SK-N-SH treated with all-trans-retinoic acid at 6 μM for 48 hours (cell line): ENCODE measurements around the gene C3orf22.

ENCODE experiments used
- ATAC-seq: fragments of 200-7000 bp; cut with Tn5 transposase; 3 replicates; pipeline ENCODE4 v1.9.1; 2020; ENCODE audit warnings: mild to moderate bottlenecking, moderate library complexity
- BACH2 ChIP-seq: fragments of 250-450 bp; sonication (Bioruptor Pico); IDR thresholded peaks from 2 replicates; pipeline ENCODE4 v1.9.0; 2021; ENCODE audit warnings: mild to moderate bottlenecking, borderline replicate concordance
- ESRRG ChIP-seq: fragments of 250-450 bp; sonication (Bioruptor Pico); IDR thresholded peaks from 2 replicates; pipeline ENCODE4 v1.6.1; 2021; ENCODE audit warnings: mild to moderate bottlenecking
- GLIS3 ChIP-seq: fragments of 250-450 bp; sonication (Bioruptor Pico); IDR thresholded peaks from 2 replicates; pipeline ENCODE4 v1.5.0; 2020; ENCODE audit warnings: mild to moderate bottlenecking, moderate library complexity
- ISL1 ChIP-seq: fragments of 250-450 bp; sonication (Bioruptor Pico); IDR thresholded peaks from 2 replicates; pipeline ENCODE4 v2.1.2; 2022; ENCODE audit warnings: mild to moderate bottlenecking, moderate library complexity
- PPARA ChIP-seq: fragments of 250-450 bp; sonication (Bioruptor Pico); IDR thresholded peaks from 2 replicates; pipeline ENCODE4 v1.5.0; 2020; ENCODE audit warnings: mild to moderate bottlenecking, borderline replicate concordance
- RARB ChIP-seq: fragments of 250-450 bp; sonication (Bioruptor Pico); IDR thresholded peaks from 2 replicates; pipeline ENCODE4 v1.8.0; 2021; ENCODE audit warnings: mild to moderate bottlenecking, moderate library complexity
- TCF4 ChIP-seq: fragments of 250-450 bp; sonication (Bioruptor Pico); IDR thresholded peaks from 2 replicates; pipeline ENCODE4 v1.8.0; 2021; ENCODE audit warnings: mild to moderate bottlenecking, moderate library complexity, borderline replicate concordance
- TOX ChIP-seq: fragments of 250-450 bp; sonication (Bioruptor Pico); IDR thresholded peaks from 2 replicates; pipeline ENCODE4 v1.8.0; 2021; ENCODE audit warnings: mild to moderate bottlenecking, moderate library complexity, borderline replicate concordance
- ZFP30 ChIP-seq: fragments of 450-650 bp; formaldehyde crosslinking; IDR thresholded peaks from 2 replicates; pipeline ENCODE4 v1.5.0; 2022; ENCODE audit warnings: mild to moderate bottlenecking, moderate library complexity
- ZNF565 ChIP-seq: fragments of 450-650 bp; formaldehyde crosslinking; conservative IDR thresholded peaks from 2 replicates; pipeline ENCODE4 v1.5.0; 2020; ENCODE audit warnings: low read depth, mild to moderate bottlenecking, moderate library complexity
- ZNF70 ChIP-seq: fragments of 450-650 bp; formaldehyde crosslinking; IDR thresholded peaks from 2 replicates; pipeline ENCODE4 v1.5.0; 2020; ENCODE audit warnings: mild to moderate bottlenecking, moderate library complexity
- ZNF8 ChIP-seq: fragments of 450-650 bp; formaldehyde crosslinking; IDR thresholded peaks from 2 replicates; pipeline ENCODE4 v1.5.0; 2020; ENCODE audit warnings: mild to moderate bottlenecking, moderate library complexity
- TF ChIP-seq, protein P1 (sequence below): fragments of 250-450 bp; sonication (Bioruptor Pico); IDR thresholded peaks from 2 replicates; pipeline ENCODE4 v1.8.0; 2020; ENCODE audit warnings: mild to moderate bottlenecking, moderate library complexity, borderline replicate concordance
- TF ChIP-seq, protein P2 (sequence below): fragments of 250-450 bp; sonication (Bioruptor Pico); IDR thresholded peaks from 2 replicates; pipeline ENCODE4 v1.5.0; 2020; ENCODE audit warnings: mild to moderate bottlenecking, moderate library complexity
- TF ChIP-seq, protein P3 (sequence below): fragments of 250-450 bp; sonication (Bioruptor Pico); IDR thresholded peaks from 2 replicates; pipeline ENCODE4 v1.5.1; 2021; ENCODE audit warnings: mild to moderate bottlenecking, moderate library complexity
- TF ChIP-seq, protein P4 (sequence below): fragments of 250-450 bp; sonication (Bioruptor Pico); IDR thresholded peaks from 2 replicates; pipeline ENCODE4 v1.8.0; 2021; ENCODE audit warnings: low read depth, mild to moderate bottlenecking, moderate library complexity, borderline replicate concordance
- TF ChIP-seq, protein P5 (sequence below): fragments of 250-450 bp; sonication (Bioruptor Pico); IDR thresholded peaks from 2 replicates; pipeline ENCODE4 v1.5.1; 2020; ENCODE audit warnings: low read depth, mild to moderate bottlenecking, moderate library complexity

Gene C3orf22

DNA sequence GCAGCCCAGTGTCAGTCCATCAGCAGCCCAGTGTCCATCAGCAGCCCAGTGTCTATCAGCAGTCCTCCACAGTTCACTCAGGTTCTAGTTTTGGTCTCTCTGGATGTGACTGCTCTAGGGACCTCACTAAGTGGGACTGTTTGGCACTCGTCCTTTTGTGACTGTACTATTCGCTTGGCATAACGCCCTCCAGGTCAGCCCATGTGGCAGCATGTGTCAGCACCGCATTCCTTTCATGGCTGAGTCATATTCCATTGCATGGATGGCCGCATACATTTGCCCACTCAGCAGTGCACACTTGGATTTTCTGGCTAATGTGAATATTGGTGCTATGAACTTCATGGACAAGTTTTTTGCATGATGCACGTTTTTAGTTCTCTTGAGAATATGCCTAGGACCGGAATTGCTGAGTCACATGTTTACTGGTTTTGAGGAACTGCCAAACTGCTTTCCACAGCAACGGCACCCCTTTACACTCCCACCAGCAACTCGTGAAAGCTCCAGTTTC, 18.3 kb downstream of the C3orf22 start:
- TF ChIP-seq, protein P1, sequence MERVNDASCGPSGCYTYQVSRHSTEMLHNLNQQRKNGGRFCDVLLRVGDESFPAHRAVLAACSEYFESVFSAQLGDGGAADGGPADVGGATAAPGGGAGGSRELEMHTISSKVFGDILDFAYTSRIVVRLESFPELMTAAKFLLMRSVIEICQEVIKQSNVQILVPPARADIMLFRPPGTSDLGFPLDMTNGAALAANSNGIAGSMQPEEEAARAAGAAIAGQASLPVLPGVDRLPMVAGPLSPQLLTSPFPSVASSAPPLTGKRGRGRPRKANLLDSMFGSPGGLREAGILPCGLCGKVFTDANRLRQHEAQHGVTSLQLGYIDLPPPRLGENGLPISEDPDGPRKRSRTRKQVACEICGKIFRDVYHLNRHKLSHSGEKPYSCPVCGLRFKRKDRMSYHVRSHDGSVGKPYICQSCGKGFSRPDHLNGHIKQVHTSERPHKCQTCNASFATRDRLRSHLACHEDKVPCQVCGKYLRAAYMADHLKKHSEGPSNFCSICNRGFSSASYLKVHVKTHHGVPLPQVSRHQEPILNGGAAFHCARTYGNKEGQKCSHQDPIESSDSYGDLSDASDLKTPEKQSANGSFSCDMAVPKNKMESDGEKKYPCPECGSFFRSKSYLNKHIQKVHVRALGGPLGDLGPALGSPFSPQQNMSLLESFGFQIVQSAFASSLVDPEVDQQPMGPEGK (CRISPR knock-in tag), result no peak
- TF ChIP-seq, protein P2, sequence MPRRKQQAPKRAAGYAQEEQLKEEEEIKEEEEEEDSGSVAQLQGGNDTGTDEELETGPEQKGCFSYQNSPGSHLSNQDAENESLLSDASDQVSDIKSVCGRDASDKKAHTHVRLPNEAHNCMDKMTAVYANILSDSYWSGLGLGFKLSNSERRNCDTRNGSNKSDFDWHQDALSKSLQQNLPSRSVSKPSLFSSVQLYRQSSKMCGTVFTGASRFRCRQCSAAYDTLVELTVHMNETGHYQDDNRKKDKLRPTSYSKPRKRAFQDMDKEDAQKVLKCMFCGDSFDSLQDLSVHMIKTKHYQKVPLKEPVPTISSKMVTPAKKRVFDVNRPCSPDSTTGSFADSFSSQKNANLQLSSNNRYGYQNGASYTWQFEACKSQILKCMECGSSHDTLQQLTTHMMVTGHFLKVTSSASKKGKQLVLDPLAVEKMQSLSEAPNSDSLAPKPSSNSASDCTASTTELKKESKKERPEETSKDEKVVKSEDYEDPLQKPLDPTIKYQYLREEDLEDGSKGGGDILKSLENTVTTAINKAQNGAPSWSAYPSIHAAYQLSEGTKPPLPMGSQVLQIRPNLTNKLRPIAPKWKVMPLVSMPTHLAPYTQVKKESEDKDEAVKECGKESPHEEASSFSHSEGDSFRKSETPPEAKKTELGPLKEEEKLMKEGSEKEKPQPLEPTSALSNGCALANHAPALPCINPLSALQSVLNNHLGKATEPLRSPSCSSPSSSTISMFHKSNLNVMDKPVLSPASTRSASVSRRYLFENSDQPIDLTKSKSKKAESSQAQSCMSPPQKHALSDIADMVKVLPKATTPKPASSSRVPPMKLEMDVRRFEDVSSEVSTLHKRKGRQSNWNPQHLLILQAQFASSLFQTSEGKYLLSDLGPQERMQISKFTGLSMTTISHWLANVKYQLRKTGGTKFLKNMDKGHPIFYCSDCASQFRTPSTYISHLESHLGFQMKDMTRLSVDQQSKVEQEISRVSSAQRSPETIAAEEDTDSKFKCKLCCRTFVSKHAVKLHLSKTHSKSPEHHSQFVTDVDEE (CRISPR knock-in tag), result no peak
- TF ChIP-seq TOX (CRISPR knock-in tag), result no peak
- TF ChIP-seq ESRRG (CRISPR knock-in tag), result no peak
- no peak for TF ChIP-seq ZFP30
- TF ChIP-seq, protein P3, sequence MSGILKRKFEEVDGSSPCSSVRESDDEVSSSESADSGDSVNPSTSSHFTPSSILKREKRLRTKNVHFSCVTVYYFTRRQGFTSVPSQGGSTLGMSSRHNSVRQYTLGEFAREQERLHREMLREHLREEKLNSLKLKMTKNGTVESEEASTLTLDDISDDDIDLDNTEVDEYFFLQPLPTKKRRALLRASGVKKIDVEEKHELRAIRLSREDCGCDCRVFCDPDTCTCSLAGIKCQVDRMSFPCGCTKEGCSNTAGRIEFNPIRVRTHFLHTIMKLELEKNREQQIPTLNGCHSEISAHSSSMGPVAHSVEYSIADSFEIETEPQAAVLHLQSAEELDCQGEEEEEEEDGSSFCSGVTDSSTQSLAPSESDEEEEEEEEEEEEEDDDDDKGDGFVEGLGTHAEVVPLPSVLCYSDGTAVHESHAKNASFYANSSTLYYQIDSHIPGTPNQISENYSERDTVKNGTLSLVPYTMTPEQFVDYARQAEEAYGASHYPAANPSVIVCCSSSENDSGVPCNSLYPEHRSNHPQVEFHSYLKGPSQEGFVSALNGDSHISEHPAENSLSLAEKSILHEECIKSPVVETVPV (CRISPR knock-in tag), result no peak
- peak; percentile 85 for ATAC-seq

DNA sequence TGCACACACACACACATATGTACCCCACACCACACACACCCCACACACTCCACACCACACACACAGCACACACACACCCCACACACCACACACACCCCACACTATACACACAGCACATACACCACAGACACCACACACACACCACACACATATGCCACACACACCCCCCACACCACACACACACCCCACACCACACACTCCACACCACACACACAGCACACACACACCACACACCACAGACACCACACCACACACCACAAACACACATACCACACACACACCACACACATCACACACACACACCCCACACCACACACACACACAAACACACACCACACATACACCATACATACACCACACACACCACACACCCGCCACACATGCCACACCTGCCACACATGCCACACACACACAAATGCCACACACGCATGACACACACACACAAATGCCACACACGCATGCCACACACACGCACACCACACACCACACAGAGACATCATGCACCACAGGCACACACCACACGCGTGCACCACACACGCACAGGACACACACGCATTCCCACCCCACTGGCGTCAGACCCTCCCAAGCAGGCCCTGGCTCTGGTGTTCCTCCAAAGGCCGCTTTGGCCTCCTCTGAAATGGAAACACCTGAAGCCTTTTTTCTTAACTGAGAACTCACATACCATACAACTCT, 19.0 kb downstream of the C3orf22 start:
- no peak for ATAC-seq
- TF ChIP-seq BACH2 (no peak), ZNF8 (CRISPR knock-in tag) (no peak), PPARA (CRISPR knock-in tag) (no peak), ZFP30 (no peak), TOX (CRISPR knock-in tag) (no peak), ZNF70 (no peak), TCF4 (CRISPR knock-in tag) (no peak), GLIS3 (CRISPR knock-in tag) (no peak), ZNF565 (no peak), ISL1 (CRISPR knock-in tag) (no peak), ESRRG (CRISPR knock-in tag) (no peak), RARB (no peak)
- TF ChIP-seq, protein P3 (CRISPR knock-in tag), result no peak
- TF ChIP-seq, protein P4, sequence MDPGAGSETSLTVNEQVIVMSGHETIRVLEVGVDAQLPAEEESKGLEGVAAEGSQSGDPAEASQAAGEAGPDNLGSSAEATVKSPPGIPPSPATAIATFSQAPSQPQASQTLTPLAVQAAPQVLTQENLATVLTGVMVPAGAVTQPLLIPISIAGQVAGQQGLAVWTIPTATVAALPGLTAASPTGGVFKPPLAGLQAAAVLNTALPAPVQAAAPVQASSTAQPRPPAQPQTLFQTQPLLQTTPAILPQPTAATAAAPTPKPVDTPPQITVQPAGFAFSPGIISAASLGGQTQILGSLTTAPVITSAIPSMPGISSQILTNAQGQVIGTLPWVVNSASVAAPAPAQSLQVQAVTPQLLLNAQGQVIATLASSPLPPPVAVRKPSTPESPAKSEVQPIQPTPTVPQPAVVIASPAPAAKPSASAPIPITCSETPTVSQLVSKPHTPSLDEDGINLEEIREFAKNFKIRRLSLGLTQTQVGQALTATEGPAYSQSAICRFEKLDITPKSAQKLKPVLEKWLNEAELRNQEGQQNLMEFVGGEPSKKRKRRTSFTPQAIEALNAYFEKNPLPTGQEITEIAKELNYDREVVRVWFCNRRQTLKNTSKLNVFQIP, result no peak
- TF ChIP-seq, protein P1 (CRISPR knock-in tag), result no peak
- TF ChIP-seq, protein P2 (CRISPR knock-in tag), result no peak
- TF ChIP-seq, protein P5, sequence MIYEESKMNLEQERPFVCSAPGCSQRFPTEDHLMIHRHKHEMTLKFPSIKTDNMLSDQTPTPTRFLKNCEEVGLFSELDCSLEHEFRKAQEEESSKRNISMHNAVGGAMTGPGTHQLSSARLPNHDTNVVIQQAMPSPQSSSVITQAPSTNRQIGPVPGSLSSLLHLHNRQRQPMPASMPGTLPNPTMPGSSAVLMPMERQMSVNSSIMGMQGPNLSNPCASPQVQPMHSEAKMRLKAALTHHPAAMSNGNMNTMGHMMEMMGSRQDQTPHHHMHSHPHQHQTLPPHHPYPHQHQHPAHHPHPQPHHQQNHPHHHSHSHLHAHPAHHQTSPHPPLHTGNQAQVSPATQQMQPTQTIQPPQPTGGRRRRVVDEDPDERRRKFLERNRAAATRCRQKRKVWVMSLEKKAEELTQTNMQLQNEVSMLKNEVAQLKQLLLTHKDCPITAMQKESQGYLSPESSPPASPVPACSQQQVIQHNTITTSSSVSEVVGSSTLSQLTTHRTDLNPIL (CRISPR knock-in tag), result no peak
